Natural killer cell (primary cell): ENCODE measurements around the gene MDGA2. TPM values are rescaled to one million over a fixed set of nuclear protein-coding genes. Genes with fewer than 3 reads are reported as not detected.
"Not testable (repeated sequence)": the region's sequence is repeated elsewhere in the genome, so short reads cannot be mapped to it uniquely, and the experiment has no call there.

ENCODE experiments used
- ATAC-seq, 3 donors: fragments of 150-1000 bp in 2 of 3; fragments of 200-7000 bp in 1 of 3; cut with Tn5 transposase; 1 replicate in 1 of 3; 2 replicates in 2 of 3; pipeline ENCODE4 v1.10.0; 2021; ENCODE audit warnings: mild to moderate bottlenecking in 2 of 3, moderate library complexity in 2 of 3
- DNase-seq, 2 donors: peaks; one replicate each; pipeline versions ENCODE4 v3.0.0 to v3.0.0-alpha.2; 2013 to 2021; ENCODE audit warnings: mixed read lengths in 1 of 2
- H3K27ac ChIP-seq: one replicate; pipeline ENCODE4 v1.5.1; 2013; ENCODE audit warnings: mild to moderate bottlenecking, low read length
- H3K27me3 ChIP-seq: one replicate; pipeline ENCODE4 v1.6.1; 2013; ENCODE audit warnings: low read length; ENCODE audit not compliant: control insufficient read depth, insufficient read depth
- H3K36me3 ChIP-seq: one replicate; pipeline ENCODE4 v1.6.1; 2013; ENCODE audit warnings: low read length; ENCODE audit not compliant: control insufficient read depth, insufficient read depth
- H3K4me1 ChIP-seq: one replicate; pipeline ENCODE4 v1.6.1; 2013; ENCODE audit warnings: low read length; ENCODE audit not compliant: control insufficient read depth, insufficient read depth
- H3K4me3 ChIP-seq: one replicate; pipeline ENCODE4 v1.5.1; 2013; ENCODE audit warnings: low read length
- H3K9me3 ChIP-seq: one replicate; pipeline ENCODE4 v1.6.1; 2013; ENCODE audit warnings: low read length; ENCODE audit not compliant: control insufficient read depth, insufficient read depth
- H3K27ac Mint-ChIP-seq, 2 donors: one replicate each; pipeline ENCODE4 v1.8.0; 2022; ENCODE audit warnings: mild to moderate bottlenecking in 2 of 2, mixed read lengths in 2 of 2, moderate library complexity in 1 of 2
- H3K27me3 Mint-ChIP-seq, 2 donors: one replicate each; pipeline ENCODE4 v1.8.0; 2022; ENCODE audit warnings: low read depth in 2 of 2, mixed read lengths in 2 of 2
- H3K36me3 Mint-ChIP-seq: one replicate; pipeline ENCODE4 v1.8.0; 2022; ENCODE audit warnings: mixed read lengths
- H3K4me1 Mint-ChIP-seq, 2 donors: one replicate each; pipeline ENCODE4 v1.8.0; 2022; ENCODE audit warnings: mixed read lengths in 2 of 2
- H3K4me3 Mint-ChIP-seq: one replicate; pipeline ENCODE4 v1.8.0; 2022; ENCODE audit warnings: mild to moderate bottlenecking, moderate library complexity, mixed read lengths
- H3K9me3 Mint-ChIP-seq, 2 donors: one replicate each; pipeline ENCODE4 v1.8.0; 2022; ENCODE audit warnings: mixed read lengths in 2 of 2
- WGBS: methylation state at CpG from one replicate; pipeline ENCODE4 v1.1.7; 2013; ENCODE audit warnings: missing lambda C conversion rate; ENCODE audit not compliant: insufficient coverage; 5-methylcytosine and 5-hydroxymethylcytosine counted together
- intact Hi-C: fragments of 100-400 bp; cut with micrococcal nuclease; formaldehyde crosslinking; loops from one replicate; pipeline ENCODE4 v1.14.2; 2022
- total RNA-seq, 4 donors: library from RNA; stranded (reverse); fragments of 120-200 nt in 1 of 4; gene quantifications; one replicate each; pipeline versions ENCODE4 v1.2.3 to v1.2.4, GENCODE V29; 2013 to 2022
- TF ChIP-seq, protein P1 (sequence below): fragments of 200-600 bp; IDR thresholded peaks from one replicate; pipeline ENCODE4 v1.8.0; 2022; ENCODE audit warnings: antibody characterized with exemption

MDGA2 gene
- total RNA-seq, 3 donors from 2014 or later (not counting 1 experiment from before 2014, with no cell fraction given): not detected

DNA sequence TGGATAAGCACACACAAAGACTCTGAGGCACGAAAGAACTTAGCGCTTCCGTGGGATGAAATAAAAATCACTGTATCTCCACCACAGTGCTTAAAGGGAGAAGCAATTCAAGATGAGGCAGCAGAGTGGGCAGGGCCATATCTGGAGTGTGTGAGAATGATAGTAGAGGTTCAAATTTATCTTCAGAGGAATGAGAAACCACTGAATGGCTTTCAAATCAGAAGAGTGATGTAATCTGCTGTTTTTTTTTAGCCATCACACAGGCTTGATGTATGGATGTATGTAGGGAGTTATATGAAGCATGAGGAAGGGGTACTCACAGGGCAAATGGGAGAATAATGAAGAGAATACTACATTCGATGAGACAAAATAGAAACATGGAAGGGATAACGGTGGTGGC lies 24.1 kb downstream of the MDGA2 start:
- TF ChIP-seq, protein P1, sequence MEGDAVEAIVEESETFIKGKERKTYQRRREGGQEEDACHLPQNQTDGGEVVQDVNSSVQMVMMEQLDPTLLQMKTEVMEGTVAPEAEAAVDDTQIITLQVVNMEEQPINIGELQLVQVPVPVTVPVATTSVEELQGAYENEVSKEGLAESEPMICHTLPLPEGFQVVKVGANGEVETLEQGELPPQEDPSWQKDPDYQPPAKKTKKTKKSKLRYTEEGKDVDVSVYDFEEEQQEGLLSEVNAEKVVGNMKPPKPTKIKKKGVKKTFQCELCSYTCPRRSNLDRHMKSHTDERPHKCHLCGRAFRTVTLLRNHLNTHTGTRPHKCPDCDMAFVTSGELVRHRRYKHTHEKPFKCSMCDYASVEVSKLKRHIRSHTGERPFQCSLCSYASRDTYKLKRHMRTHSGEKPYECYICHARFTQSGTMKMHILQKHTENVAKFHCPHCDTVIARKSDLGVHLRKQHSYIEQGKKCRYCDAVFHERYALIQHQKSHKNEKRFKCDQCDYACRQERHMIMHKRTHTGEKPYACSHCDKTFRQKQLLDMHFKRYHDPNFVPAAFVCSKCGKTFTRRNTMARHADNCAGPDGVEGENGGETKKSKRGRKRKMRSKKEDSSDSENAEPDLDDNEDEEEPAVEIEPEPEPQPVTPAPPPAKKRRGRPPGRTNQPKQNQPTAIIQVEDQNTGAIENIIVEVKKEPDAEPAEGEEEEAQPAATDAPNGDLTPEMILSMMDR: no peak
- Mint-ChIP-seq H3K36me3 (no peaks in the 10 kb centered on the region), H3K4me3 (no peak overlapping the region), H3K27ac (no peak overlapping the region), H3K9me3 (peaks cover 6 to 7% of the 10 kb centered on the region in 2 donors), H3K27me3 (no peaks in the 10 kb centered on the region), H3K4me1 (no peaks in the 10 kb centered on the region)
- no peak overlapping the region for H3K27ac ChIP-seq
- DNase-seq: no peak
- no peaks in the 10 kb centered on the region for H3K9me3 ChIP-seq
- H3K4me1 ChIP-seq: no peaks in the 10 kb centered on the region
- H3K4me3 ChIP-seq: no peak overlapping the region
- no peaks in the 10 kb centered on the region for H3K27me3 ChIP-seq
- whole genome bisulfite sequencing: 91% methylated on average over 4 of the region's 5 CpGs
- intact Hi-C loops: no loop called here
- H3K36me3 ChIP-seq: no peaks in the 10 kb centered on the region
- no peak for ATAC-seq

DNA sequence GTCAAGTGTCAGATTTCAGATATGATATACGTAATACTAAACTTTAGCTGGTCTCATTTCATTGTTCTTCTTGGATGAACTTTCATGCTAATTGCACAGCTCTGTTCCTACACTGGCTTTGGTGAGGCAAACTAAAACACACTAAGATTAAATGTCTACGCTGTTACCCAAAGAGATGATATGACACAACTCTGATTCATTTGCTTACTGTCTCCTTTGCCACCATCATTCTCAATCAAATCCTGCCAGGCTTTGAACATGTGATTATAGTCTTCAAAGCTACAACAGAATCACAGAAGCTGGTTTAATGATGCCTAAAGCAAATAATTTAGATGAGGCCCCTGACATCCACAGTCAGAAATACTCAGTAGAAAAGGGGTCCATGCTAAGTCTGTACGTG lies 37.7 kb downstream of the MDGA2 start:
- no peaks in the 10 kb centered on the region for H3K36me3 ChIP-seq
- Mint-ChIP-seq H3K4me1 (no peaks in the 10 kb centered on the region), H3K36me3 (no peaks in the 10 kb centered on the region), H3K4me3 (no peak overlapping the region), H3K9me3 (peaks cover 11 to 22% of the 10 kb centered on the region in 2 donors), H3K27me3 (no peaks in the 10 kb centered on the region), H3K27ac (no peak overlapping the region)
- WGBS: 92% methylated on average over 2 of the region's 3 CpGs
- H3K4me1 ChIP-seq: no peaks in the 10 kb centered on the region
- H3K9me3 ChIP-seq: no peaks in the 10 kb centered on the region
- DNase-seq (no peak), ATAC-seq (no peak)
- no peak overlapping the region for H3K27ac ChIP-seq
- no peaks in the 10 kb centered on the region for H3K27me3 ChIP-seq
- no peak overlapping the region for H3K4me3 ChIP-seq
- TF ChIP-seq, protein P1: no peak
- intact Hi-C loops: no loop called here

DNA sequence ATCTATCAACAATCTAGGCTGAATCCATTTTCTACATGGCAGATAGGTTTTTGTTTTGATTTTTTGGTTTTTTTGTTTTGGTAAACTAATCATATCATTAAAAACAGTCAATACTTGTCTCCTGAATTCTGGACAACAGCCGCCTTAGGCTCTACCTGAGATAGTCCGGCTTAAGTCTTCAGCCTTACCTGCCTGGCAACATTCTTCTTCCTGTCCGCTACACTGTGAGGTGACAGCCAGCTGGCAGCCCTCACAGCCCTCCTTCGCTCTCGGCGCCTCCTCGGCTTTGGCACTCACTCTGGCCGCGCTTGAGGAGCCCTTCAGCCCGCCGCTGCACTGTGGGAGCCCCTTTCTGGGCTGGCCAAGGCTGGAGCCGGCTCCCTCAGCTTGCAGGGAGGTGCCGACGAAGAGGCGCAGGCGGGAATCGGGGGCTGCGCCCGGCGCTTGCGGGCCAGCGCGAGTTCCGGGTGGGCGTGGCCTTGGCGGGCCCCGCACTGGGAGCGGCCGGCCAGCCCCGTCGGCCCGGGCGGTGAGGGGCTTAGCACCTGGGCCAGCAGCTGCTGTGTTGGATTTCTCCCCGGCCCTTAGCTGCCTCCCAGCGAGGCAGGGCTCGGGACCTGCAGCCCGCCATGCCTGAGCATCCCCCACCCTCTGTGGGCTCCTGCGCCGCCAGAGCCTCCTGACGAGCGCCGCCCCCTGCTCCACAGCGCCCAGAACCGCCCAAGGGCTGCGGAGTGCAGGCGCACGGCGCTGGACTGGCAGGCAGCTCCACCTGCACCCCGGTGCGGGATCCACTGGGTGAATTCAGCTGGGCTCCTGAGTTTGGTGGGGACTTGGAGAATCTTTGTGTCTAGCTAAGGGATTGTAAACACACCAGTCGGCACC lies 49.0 kb downstream of the MDGA2 start:
- Mint-ChIP-seq H3K36me3 (peaks cover 6% of the 10 kb centered on the region), H3K27me3 (no peaks in the 10 kb centered on the region), H3K27ac (no peak overlapping the region), H3K4me1 (peaks cover 0 to 4% of the 10 kb centered on the region in 2 donors), H3K4me3 (no peak overlapping the region), H3K9me3 (peaks cover 11 to 18% of the 10 kb centered on the region in 2 donors)
- WGBS: 94% methylated on average over 51 of the region's 51 CpGs
- TF ChIP-seq, protein P1: no peak
- Histone ChIP-seq H3K4me1 (no peaks in the 10 kb centered on the region), H3K27ac (no peak overlapping the region), H3K36me3 (no peaks in the 10 kb centered on the region), H3K27me3 (no peaks in the 10 kb centered on the region), H3K9me3 (peaks cover 4% of the 10 kb centered on the region), H3K4me3 (no peak overlapping the region)
- intact Hi-C loops: no loop called here
- DNase-seq (no peak), ATAC-seq (no peak)

DNA sequence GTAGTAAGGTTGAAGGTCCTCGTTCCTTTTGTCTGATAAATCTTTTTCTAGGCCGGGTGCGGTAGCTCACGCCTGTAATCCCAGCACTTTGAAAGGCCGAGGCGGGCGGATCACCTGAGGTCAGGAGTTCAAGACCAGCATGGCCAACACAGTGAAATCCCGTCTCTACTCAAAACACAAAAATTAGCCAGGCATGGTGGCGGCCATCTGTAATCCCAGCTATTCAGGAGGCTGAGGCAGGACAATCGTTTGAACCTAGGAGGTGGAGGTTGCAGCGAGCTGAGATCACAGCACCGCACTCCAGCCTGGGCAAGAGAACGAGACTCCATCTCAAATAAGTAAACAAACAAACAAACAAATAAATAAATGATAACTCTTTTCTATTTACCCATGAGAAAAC lies 51.3 kb downstream of the MDGA2 start:
- H3K27me3 Mint-ChIP-seq, H3K4me1 ChIP-seq, H3K36me3 ChIP-seq, H3K4me3 ChIP-seq, H3K27ac ChIP-seq, H3K4me3 Mint-ChIP-seq, H3K4me1 Mint-ChIP-seq, ATAC-seq, H3K27ac Mint-ChIP-seq, H3K36me3 Mint-ChIP-seq, H3K9me3 ChIP-seq, intact Hi-C loops, H3K27me3 ChIP-seq, DNase-seq: not testable (repeated sequence)
- 94% methylated on average over 12 of the region's 13 CpGs for WGBS
- peaks cover 10 to 21% of the 10 kb centered on the region in 2 donors for H3K9me3 Mint-ChIP-seq
